GM18909 (cell line): ENCODE data around the gene ACAN.

Source experiments
- ATAC-seq: cut with Tn5 transposase; IDR thresholded peaks from one replicate; pipeline ENCODE4 v1.9.1; 2021; ENCODE audit warnings: mild to moderate bottlenecking; ENCODE audit not compliant: unreplicated experiment, poor library complexity

ACAN gene

GRCh38 chr15:88803241-88803919 lies at the start of gene ACAN:
TSS of gene ACAN (plus strand) at chr15:88803436. CDS start at chr15:88836207, 32,771 bp downstream.
- ATAC-seq, result no peak

DNA sequence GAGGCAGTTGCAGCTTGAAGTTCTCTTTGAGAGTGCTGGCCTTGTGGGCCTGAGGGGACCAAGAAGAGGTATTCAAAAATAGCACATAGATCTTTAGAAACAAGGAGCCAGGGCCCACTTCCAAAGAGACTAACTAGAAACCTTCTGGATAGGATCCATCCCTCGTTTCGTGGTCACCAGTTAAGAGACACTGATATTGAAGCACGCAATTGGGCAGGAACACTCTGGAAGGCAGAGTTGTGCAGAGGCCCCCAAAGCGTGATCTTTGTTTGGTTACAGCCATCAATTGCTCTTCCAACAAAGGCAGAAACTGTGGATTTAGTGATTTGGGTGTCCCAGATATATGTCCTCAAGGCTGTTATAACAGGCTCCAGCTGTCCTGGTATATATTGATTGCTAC lies 46.7 kb upstream of the ACAN start:
- ATAC-seq, result no peak

DNA sequence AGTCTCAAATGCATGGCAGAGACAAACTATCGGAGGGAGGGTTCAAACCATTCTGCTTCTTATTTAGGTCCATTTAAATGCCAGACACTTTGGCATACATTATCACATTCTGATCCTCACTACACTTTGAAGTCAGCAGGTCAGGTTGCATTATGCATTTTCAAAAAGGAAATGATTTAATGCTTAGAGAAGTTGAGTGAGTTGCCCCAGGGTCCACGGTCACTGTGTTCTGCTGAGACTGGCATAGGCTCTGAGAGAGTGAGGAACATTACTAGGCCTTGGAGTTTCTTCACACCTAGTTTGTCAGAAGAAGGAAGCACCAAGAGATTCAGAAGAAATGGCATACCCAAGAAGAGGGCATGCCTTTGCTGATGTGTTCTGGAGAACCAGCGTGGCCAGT lies 46.3 kb upstream of the ACAN start:
- ATAC-seq, result no peak

GRCh38 chr15:88759872-88760271 lies 43.4 kb upstream of the ACAN start:
- no peak for ATAC-seq

- no peak for ATAC-seq
Measured at GRCh38 chr15:88764448-88764847, 38.8 kb upstream of the ACAN start.

DNA sequence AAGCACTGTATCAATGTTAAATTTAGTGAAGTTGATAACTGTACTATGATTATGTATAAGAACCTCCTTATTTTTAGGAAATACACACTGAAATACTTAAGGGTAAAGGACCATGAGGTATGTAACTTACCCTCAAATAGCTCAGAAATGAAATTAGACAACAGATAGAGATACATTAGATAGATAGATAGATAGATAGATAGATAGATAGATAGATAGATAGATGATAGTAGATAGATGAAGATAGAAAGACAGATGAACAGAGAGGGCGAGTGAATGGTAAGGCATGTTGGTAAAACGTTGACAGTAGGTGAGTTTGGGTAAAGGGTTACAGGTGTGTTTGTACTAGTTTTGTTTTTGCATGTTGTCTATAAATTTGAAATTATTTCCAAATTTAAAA lies 38.0 kb upstream of the ACAN start:
- ATAC-seq, result no peak

- no peak for ATAC-seq
Measured at GRCh38 chr15:88769161-88769971, 33.9 kb upstream of the ACAN start.

GRCh38 chr15:88775776-88776175 lies 27.5 kb upstream of the ACAN start:
- no peak for ATAC-seq

DNA sequence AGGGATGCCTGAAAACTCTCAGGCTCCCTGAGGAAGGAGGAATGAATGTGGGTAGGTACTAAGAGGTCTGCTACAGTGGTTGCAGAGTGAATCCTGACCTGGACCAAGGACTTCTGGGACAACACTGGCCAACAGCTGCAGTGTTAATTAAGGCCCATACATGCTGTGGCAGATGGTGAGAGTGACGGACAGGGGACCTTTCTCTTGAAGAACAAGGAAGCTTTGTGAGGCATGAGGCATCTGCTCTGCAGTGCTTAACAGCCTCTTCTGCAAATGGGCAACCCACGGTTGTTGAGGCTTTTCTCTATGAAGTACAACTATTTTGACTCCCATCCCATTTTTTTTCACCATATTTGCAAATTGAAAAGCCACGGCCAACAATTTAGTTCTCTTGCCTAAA lies 26.6 kb upstream of the ACAN start:
- no peak for ATAC-seq

DNA sequence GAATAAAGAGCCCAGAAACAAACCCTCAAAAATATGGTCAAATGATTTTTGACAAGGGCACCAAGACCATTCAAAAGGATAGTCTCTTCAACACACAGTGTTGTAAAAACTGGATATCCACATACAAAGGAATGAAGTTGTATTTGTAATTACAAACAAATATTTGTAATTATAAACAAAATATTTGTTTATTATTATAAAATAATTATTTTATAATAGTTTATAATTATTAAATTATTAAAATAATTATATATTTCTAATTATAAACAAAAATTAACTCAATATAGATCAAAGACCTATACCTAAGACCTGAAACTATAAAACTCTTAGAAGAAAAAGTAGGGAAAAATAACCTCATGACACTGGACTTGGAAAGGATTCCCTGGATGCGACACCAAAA lies 23.3 kb upstream of the ACAN start:
- no peak for ATAC-seq

DNA sequence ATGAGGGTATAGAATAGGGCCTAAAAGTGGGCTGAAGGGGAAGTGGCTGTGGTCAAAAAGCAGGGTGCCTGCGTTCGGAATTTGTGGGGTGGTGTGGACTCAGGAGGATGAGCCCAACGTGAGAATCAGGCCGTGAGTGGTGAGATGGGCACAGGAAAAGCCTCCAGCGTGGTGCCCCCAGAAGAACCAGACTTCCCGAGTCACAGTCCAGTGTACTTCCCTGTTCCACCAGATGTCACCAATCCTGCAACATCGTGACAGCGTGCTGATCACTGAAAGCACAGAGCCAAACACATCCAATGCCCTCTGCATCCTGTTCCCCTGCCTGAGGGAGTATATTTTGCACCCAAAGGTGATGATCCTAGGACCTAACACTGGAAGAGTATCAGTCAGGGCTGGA lies 20.8 kb upstream of the ACAN start:
- no peak for ATAC-seq

- ATAC-seq, result no peak
Measured at GRCh38 chr15:88785217-88785616, 18.0 kb upstream of the ACAN start.

DNA sequence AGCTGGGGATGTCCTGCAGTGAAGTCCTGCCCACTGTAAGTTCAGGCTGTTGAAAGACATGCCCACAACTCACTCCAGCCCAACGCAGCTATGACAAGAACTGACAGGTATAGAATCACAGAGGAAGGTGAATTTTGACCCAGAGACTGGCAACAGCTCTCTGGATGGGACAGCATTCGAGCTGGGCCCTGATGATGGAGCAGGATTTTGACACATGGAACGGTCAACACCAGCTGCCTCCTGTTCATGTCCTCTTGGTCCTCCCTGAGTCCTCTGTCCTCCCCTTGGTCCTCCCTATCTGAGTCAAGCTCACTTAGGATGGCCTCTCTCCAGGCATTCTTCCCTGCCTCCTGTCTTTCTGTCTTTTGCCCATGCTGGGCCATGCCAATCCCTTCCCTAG lies 15.2 kb upstream of the ACAN start:
- no peak for ATAC-seq

DNA sequence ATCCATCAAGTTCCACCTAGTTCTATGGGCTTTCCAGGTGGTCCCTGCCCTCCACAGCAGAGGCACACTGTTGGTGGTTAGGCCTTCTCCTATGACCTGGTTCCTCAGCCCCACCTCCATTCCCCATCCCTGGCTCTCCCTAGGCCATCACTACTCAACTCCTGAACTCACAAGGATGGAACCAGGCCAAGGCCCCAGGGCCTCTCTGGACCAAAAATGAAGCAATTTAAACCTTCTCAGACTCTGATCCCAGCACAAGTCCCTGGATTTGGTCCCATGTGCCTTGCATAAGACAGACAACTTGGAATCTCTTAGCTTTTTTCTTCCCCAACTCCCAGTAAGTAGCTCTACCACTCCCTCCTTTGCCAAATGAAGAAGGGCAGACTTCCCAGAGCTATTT lies 14.4 kb upstream of the ACAN start:
- no peak for ATAC-seq

GRCh38 chr15:88790486-88790885 lies 12.8 kb upstream of the ACAN start:
- ATAC-seq, result no peak

DNA sequence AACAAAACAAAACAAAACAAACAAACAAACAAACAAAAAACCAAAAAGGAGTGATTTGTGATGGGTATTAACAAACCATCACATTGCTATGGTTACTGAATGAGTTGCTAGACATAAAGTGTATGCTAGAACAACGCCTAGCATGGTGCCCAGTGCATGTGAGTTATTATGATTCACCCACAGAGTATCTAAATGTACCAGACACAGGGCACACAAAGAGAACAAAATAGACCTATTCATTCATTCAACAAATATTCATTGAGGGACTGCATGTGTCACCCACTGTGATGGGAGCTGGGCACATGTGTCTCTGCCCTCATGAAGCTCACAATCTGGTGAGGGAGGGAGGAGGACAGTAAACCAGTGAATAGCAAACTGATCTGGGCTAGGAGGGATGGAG lies 11.6 kb upstream of the ACAN start:
- ATAC-seq, result no peak

- ATAC-seq, result no peak
Measured at GRCh38 chr15:88792342-88793282, 10.6 kb upstream of the ACAN start.

GRCh38 chr15:88794001-88794400 lies 9.2 kb upstream of the ACAN start:
- ATAC-seq, result no peak

- ATAC-seq, result no peak
Measured at GRCh38 chr15:88797663-88798339, 5.4 kb upstream of the ACAN start.

GRCh38 chr15:88799341-88799740 lies 3.9 kb upstream of the ACAN start:
- ATAC-seq, result no peak
